Measurements from ENCODE around the gene ZNF628. TPM values are rescaled to one million over a fixed set of nuclear protein-coding genes. Genes with fewer than 3 reads are reported as not detected.

ZNF628 gene
- total RNA-seq, 1 donor from 2014 or later = 13.2 TPM

DNA sequence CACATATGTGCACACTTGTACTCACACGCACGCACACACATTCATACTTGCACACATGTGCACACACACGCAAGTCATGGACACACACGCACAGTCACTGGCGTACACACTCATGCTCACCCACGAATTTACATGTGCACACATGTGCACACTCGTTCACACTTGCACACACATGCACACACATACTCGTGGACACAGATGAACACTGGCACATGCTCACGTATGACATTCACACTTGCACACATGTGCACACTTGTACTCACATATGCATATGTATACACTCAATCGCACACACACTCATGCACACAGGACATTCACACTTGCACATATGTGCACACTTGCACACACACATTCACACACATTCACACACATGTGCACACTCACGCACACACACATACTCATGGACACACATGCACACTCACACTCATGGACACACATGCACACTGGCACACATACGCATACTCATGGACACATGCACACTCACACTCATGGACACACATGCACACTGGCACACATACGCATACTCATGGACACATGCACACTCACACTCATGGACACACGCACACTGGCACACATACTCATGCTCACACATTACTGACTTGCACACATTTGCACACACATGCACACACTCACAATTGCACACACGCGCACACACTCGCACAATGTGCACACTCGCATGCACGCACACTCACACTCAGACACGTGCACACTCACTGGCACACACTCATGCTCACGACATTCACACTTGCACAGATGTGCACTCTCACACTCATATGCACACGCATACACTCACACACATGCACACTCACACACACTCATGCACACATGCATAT lies 51.0 kb downstream of the ZNF628 start:
- Histone ChIP-seq H3K4me3 (no peak overlapping the region), H3K27me3 (peaks cover 12% of the 10 kb centered on the region), H3K9me3 (no peaks in the 10 kb centered on the region), H3K36me3 (no peaks in the 10 kb centered on the region), H3K27ac (no peak overlapping the region), H3K4me1 (peaks cover 0 to 4% of the 10 kb centered on the region in 2 donors)
- DNase-seq (ENCODE audit: low spot score in 2 of 2) = no peak
- no peak for TF ChIP-seq CTCF (IDR thresholded peaks at IDR 0.05)
- intact Hi-C loops (cut with DNase I) = no loop called here

DNA sequence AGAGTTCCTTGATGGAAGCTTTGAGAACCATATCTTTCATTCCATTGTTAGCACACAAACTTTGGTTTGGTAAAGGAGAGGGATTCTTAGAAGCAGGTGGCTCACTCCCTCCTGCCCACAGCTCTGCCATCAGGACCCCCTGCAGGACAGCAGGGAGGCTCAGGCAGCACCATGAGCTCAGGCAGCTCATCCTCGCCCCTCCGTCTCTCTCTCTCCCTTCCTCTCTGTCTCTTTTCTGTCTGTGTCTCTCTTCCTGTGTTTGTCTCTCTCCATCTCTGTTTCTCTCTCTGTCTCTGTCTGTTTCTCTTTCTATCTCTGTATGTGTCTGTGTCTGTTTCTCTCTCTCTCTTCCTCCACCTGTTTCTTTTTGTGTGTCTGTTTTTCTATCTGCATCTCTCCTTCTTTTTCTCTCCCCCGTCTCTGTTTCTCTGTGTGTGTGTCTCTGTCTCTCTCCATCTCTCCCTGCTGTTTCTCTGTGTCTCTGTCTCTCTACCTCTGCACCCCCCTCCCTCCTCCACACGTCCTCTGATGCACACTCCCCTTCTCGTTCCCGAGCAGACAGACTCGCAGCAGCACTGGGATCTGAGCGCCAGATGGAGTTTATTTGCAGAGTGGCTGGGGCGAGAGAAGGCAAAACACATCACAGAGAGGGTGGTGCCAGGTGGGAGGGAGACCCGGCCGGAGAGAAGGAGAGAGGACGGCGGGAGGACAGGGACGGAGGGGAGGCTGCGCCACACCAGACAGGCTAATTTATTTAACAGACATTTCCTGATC lies 51.8 kb downstream of the ZNF628 start:
- no peak for TF ChIP-seq CTCF (IDR thresholded peaks at IDR 0.05)
- Histone ChIP-seq H3K27me3 (peaks cover 12% of the 10 kb centered on the region), H3K36me3 (no peaks in the 10 kb centered on the region), H3K4me3 (no peak overlapping the region), H3K4me1 (peaks cover 0 to 4% of the 10 kb centered on the region in 2 donors), H3K27ac (no peak overlapping the region), H3K9me3 (no peaks in the 10 kb centered on the region)
- intact Hi-C loops (cut with DNase I) = no loop called here
- no peak for DNase-seq (ENCODE audit: low spot score in 2 of 2)

DNA sequence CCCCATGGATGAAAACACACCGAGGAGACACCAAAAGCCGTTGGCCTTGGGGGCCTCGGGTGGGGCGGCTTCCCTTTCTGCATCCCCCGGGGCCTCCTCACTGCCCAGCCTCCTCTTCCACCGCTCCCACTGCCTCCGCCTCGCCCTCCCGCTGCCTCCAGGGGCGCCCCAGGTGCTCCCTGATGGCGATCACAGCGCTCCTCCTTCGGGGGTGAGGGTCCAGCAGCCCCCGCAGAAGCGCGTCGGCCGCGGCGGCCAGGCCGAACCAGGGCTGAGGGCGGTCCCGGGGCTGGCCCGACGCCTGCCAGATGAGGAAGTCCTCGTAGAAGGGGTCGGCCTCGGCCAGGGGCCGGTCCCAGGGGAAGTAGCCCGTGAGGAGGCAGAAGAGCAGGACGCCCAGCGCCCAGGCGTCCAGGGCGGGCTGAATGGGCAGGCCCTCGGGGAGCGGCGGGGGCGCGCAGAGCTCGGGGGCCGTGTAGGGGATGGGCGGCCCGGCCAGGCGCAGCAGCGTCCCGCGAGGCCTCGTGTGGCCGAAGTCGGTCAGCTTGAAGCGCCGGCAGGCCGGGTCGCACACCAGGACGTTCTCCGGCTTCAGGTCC lies 53.3 kb downstream of the ZNF628 start:
- Histone ChIP-seq H3K9me3 (no peaks in the 10 kb centered on the region), H3K4me1 (peaks cover 0 to 4% of the 10 kb centered on the region in 2 donors), H3K27ac (no peak overlapping the region), H3K27me3 (peaks cover 12% of the 10 kb centered on the region), H3K36me3 (no peaks in the 10 kb centered on the region), H3K4me3 (no peak overlapping the region)
- intact Hi-C loops (cut with DNase I) = no loop called here
- no peak for TF ChIP-seq CTCF (IDR thresholded peaks at IDR 0.05)
- DNase-seq (ENCODE audit: low spot score in 2 of 2) = no peak

DNA sequence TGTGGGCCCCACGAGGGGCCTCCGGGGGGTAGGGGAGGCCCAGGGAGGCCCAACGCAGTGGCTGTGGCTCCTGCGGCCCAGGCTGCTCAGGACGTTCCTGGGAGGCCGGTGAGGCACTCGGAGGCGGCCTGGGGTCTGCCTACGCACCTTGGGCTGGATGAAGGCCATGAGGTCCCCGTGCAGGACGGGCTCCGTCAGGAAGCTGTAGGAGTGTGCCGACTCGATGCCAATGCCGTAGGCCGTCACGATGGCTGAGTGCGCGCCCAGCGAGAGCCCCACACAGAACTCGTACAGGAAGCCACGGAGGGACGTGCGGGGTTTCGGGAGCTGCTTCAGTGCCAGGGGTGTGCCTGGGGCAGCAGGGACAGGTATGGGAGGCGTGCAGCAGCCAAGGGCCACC lies 54.6 kb downstream of the ZNF628 start:
- H3K27me3 ChIP-seq = peaks cover 12% of the 10 kb centered on the region
- H3K4me1 ChIP-seq = peaks cover 0 to 4% of the 10 kb centered on the region in 2 donors
- intact Hi-C loops (cut with DNase I) = no loop called here
- H3K9me3 ChIP-seq = no peaks in the 10 kb centered on the region
- no peak for DNase-seq (ENCODE audit: low spot score in 2 of 2)
- no peak overlapping the region for H3K4me3 ChIP-seq
- no peak overlapping the region for H3K27ac ChIP-seq
- H3K36me3 ChIP-seq = no peaks in the 10 kb centered on the region
- TF ChIP-seq CTCF (IDR thresholded peaks at IDR 0.05) = no peak

Other genes with a start within 250 kb of the ZNF628 start
- not detected for gene TMEM86B, start 247.9 kb upstream of the ZNF628 start, total RNA-seq
- 68.3 TPM for gene PPP6R1, start 217.6 kb upstream of the ZNF628 start, total RNA-seq
- gene HSPBP1, start 196.5 kb upstream of the ZNF628 start, total RNA-seq = 72.7 TPM
- gene BRSK1, start 192.6 kb upstream of the ZNF628 start, total RNA-seq = 6.5 TPM
- gene TMEM150B, start 151.3 kb upstream of the ZNF628 start, total RNA-seq = not detected
- gene KMT5C, start 136.7 kb upstream of the ZNF628 start, total RNA-seq = 21.7 TPM
- not detected for gene COX6B2, start 121.9 kb upstream of the ZNF628 start, total RNA-seq
- not detected for gene GARIN5B, start 113.4 kb upstream of the ZNF628 start, total RNA-seq
- gene IL11, start 106.2 kb upstream of the ZNF628 start, total RNA-seq = not detected
- not detected for gene TMEM190, start 99.8 kb upstream of the ZNF628 start, total RNA-seq
- gene TMEM238, start 92.3 kb upstream of the ZNF628 start, total RNA-seq = not detected
- 542 TPM for gene RPL28, start 90.7 kb upstream of the ZNF628 start, total RNA-seq
- 82.6 TPM for gene UBE2S, start 68.8 kb upstream of the ZNF628 start, total RNA-seq
- 0.85 TPM for gene SHISA7, start 33.3 kb upstream of the ZNF628 start, total RNA-seq
- gene ISOC2, start 15.0 kb upstream of the ZNF628 start, total RNA-seq = 96.7 TPM
- not detected for gene C19orf85, start 11.9 kb upstream of the ZNF628 start, total RNA-seq
- 21.6 TPM for gene NAT14, start 8.6 kb downstream of the ZNF628 start, total RNA-seq
- gene SSC5D, start 11.8 kb downstream of the ZNF628 start, total RNA-seq = 22.4 TPM
- gene SBK2, start 60.5 kb downstream of the ZNF628 start, total RNA-seq = not detected
- gene SBK3, start 68.9 kb downstream of the ZNF628 start, total RNA-seq = not detected
- 14.2 TPM for gene ZNF579, start 104.2 kb downstream of the ZNF628 start, total RNA-seq
- 30.5 TPM for gene FIZ1, start 122.9 kb downstream of the ZNF628 start, total RNA-seq
- 28.6 TPM for gene ZNF524, start 123.7 kb downstream of the ZNF628 start, total RNA-seq
- gene ZNF865, start 129.0 kb downstream of the ZNF628 start, total RNA-seq = 22.0 TPM
- 14.7 TPM for gene ZNF784, start 147.9 kb downstream of the ZNF628 start, total RNA-seq
- gene ZNF580, start 164.4 kb downstream of the ZNF628 start, total RNA-seq = 163 TPM
- gene ZNF581, start 167.0 kb downstream of the ZNF628 start, total RNA-seq = 12.1 TPM
- 27.6 TPM for gene CCDC106, start 171.6 kb downstream of the ZNF628 start, total RNA-seq
- gene U2AF2, start 178.4 kb downstream of the ZNF628 start, total RNA-seq = 221 TPM
- gene EPN1, start 198.6 kb downstream of the ZNF628 start, total RNA-seq = 122 TPM

All from ascending aorta (tissue), 2 donors.